Nucleus accumbens (tissue), 56 donors: ENCODE measurements around the gene APBB2.
"Not testable (repeated sequence)": the region's sequence is repeated elsewhere in the genome, so short reads cannot be mapped to it uniquely, and the experiment has no call there.

Source experiments
- DNase-seq, 56 donors: peaks; one replicate each; lab custom pipeline; 2025; lab: John Stamatoyannopoulos, UW

APBB2 gene

GRCh38 chr4:41038304-41038703 is 176.0 kb downstream of the APBB2 start:
- no peak for DNase-seq

GRCh38 chr4:41029098-41029497 is 185.2 kb downstream of the APBB2 start:
- DNase-seq, result no peak

GRCh38 chr4:41028392-41029076 is 185.8 kb downstream of the APBB2 start:
- DNase-seq, result no peak

GRCh38 chr4:41026971-41027370 is 187.4 kb downstream of the APBB2 start:
- no peak for DNase-seq

GRCh38 chr4:41025824-41026223 is 188.5 kb downstream of the APBB2 start:
- DNase-seq, result no peak

GRCh38 chr4:41024556-41025491 is 189.5 kb downstream of the APBB2 start:
- DNase-seq, result no peak

GRCh38 chr4:41022116-41022515 is 192.2 kb downstream of the APBB2 start:
- no peak for DNase-seq

- no peak for DNase-seq
Observed at GRCh38 chr4:41015016-41015675, 199.2 kb downstream of the APBB2 start.

GRCh38 chr4:41014158-41014557 is 200.2 kb downstream of the APBB2 start:
- no peak for DNase-seq

- DNase-seq, result no peak
Observed at GRCh38 chr4:41013746-41014145, 200.6 kb downstream of the APBB2 start.

- no peak for DNase-seq
Observed at GRCh38 chr4:41012911-41013310, 201.4 kb downstream of the APBB2 start.

- DNase-seq, result no peak
Observed at GRCh38 chr4:41012293-41012692, 202.0 kb downstream of the APBB2 start.

- no peak for DNase-seq
Observed at GRCh38 chr4:41009411-41009810, 204.9 kb downstream of the APBB2 start.

- DNase-seq, result no peak
Observed at GRCh38 chr4:41006141-41006540, 208.2 kb downstream of the APBB2 start.

- no peak for DNase-seq
Observed at GRCh38 chr4:41002309-41002708, 212.0 kb downstream of the APBB2 start.

- DNase-seq, result no peak
Observed at GRCh38 chr4:41000356-41000755, 214.0 kb downstream of the APBB2 start.

GRCh38 chr4:40998675-40999358 is 215.5 kb downstream of the APBB2 start:
- no peak for DNase-seq

- DNase-seq, result no peak
Observed at GRCh38 chr4:40995850-40996249, 218.5 kb downstream of the APBB2 start.

- DNase-seq, result not testable (repeated sequence)
Observed at GRCh38 chr4:40994321-40994720, 220.0 kb downstream of the APBB2 start.

GRCh38 chr4:40993296-40993693 is 221.0 kb downstream of the APBB2 start:
- DNase-seq, result not testable (repeated sequence)
